HG03060 (cell line): Measurements from ENCODE around the gene RAB3IL1.

Experiments
- ATAC-seq: cut with Tn5 transposase; IDR thresholded peaks from one replicate; pipeline ENCODE4 v1.9.1; 2021; ENCODE audit warnings: low read depth, moderate number of reproducible peaks; ENCODE audit not compliant: unreplicated experiment

RAB3IL1 gene

GRCh38 chr11:61869708-61870451 is 47.5 kb downstream of the RAB3IL1 start:
- ATAC-seq: no peak

DNA sequence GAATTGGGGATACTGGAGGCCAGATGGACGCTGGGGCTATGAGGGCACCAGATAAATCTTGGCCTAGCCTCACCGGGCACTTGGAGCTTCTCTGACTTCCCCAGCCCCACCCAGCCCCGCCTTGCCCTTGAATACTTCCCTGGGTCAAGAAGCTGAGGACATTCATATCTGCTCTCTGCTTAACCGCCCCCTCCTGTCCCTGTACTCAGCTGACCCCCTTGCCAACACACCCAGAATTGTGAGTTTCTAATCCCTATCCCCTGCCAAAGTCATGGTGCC is 48.0 kb downstream of the RAB3IL1 start:
- ATAC-seq: no peak

DNA sequence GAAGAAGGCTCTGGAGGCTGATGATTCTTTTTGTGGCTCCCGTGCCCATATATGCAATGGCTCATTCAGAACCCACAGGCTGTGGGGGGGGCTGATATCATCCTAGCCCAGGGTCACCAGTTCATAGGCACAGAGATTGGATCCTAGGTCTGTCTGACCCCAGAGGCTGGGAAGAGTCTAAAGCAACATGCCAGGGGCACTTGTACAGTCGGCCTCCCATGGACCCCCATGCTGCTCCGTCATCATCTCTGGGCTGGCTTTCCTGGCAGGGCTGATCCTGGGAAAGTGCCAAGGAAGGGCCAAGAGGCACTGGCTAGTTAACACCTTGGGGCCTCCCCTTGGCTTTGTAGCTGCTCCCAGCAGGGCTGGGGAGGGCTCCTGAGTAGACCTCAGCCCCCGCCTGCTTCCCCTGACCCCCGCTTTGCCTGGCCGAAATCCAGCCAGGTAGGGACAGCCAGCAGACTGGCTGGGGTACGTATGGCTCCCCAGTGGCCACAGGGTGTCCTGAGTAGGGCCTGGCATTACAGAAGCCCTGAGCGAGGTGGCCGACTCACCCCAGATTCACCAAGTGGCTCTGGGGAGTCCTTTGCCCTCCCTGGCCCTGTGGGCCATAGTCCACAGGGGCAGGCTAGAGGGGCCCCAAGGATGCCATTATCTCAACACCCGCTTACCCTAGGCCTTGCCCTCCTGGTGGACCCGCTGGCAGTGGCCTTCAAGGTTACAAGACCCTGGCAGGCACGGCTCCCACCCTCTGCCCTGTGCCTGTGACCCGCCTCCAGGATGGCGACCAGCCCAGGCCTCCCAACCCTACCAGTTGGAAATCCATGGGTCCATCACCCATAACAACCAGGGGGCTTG is 48.6 kb downstream of the RAB3IL1 start:
- no peak for ATAC-seq

- no peak for ATAC-seq
Measured at GRCh38 chr11:61866958-61867343, 50.4 kb downstream of the RAB3IL1 start.

DNA sequence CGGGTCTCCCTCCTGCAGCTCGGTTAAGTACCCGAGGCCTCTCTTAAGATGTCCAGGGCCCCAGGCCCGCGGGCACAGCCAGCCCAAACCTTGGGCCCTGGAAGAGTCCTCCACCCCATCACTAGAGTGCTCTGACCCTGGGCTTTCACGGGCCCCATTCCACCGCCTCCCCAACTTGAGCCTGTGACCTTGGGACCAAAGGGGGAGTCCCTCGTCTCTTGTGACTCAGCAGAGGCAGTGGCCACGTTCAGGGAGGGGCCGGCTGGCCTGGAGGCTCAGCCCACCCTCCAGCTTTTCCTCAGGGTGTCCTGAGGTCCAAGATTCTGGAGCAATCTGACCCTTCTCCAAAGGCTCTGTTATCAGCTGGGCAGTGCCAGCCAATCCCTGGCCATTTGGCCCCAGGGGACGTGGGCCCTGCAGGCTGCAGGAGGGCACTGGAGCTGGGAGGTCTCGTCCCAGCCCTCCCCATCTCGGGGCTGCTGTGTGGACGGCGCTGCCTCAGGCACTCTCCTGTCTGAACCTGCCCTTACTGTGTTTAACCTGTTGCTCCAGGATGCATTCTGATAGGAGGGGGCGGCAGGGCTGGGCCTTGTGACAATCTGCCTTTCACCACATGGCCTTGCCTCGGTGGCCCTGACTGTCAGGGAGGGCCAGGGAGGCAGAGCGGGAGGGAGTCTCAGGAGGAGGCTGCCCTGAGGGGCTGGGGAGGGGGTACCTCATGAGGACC is 51.0 kb downstream of the RAB3IL1 start:
- no peak for ATAC-seq

DNA sequence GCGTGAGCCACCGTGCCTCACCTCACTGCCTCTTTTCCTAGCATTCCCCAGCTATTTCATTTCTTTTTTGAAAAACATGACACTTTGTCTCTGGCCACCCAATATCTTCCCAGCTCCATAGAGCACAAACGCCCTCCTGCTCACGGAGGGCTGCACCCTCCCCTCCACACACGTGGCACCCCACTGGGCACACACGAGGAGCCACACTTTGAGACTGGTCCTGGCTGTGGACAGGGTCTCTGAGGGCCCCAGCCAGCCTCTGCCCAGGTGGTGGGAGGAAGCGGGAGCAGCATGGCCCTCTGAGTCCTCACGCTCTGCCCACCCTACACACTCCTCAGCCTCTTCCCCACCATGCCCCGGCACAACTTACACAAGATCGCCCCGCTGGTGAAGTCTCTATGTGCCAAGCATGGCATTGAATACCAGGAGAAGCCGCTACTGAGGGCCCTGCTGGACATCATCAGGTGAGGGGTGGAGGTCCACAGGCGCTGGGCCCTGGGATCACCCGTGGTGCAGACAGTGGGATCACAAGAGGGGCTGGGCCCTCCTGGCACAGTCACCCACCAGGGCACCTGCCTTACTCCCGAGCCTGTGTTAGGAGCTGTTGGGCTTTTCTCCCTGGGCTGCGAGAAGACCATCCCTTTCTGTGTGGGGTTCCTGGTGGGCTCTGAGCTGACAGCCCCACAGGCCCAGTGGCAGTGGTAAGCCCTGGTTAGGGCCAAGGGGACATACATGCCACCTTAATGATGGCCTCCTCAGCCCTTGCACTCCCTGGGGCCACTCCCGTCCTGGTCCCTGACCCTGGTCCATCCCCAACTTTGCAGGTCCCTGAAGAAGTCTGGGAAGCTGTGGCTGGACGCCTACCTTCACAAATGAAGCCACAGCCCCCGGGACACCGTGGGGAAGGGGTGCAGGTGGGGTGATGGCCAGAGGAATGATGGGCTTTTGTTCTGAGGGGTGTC is 52.3 kb downstream of the RAB3IL1 start:
- no peak for ATAC-seq

- no peak for ATAC-seq
Measured at GRCh38 chr11:61863548-61864081, 53.8 kb downstream of the RAB3IL1 start.

DNA sequence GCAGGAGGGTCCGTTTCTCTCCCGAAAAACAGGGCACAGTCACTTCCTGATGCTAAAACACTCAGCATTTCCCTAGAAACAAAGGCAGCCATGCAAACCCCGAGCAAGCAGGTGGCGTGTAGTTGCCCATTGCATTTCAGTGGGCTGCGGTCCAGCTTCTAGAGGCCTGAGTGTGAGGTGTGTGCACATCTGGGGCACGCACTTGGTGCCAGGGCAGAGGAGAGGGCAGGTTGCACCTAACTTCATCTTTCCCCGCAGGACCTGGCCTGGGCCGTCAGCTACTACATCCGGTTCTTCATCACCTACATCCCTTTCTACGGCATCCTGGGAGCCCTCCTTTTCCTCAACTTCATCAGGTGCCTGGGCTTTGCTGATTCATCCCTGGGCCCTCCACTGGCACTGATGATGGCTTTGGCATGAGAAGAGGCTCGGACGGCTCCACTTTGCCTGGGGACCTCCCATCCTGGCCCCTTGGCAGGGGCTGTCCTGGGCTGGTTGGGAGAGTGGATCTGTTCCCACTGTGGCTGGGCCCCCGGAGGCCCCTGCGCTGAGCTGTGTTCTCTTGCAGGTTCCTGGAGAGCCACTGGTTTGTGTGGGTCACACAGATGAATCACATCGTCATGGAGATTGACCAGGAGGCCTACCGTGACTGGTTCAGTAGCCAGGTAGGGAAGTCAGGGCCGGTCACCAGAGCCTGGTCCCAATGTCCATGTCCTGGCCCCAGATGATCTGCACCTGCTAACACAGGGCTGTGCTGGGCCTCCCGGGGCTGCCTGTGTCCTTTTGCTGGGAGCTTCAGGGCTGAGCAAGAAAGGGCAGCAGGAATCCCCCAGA is 54.4 kb downstream of the RAB3IL1 start:
- ATAC-seq: no peak

DNA sequence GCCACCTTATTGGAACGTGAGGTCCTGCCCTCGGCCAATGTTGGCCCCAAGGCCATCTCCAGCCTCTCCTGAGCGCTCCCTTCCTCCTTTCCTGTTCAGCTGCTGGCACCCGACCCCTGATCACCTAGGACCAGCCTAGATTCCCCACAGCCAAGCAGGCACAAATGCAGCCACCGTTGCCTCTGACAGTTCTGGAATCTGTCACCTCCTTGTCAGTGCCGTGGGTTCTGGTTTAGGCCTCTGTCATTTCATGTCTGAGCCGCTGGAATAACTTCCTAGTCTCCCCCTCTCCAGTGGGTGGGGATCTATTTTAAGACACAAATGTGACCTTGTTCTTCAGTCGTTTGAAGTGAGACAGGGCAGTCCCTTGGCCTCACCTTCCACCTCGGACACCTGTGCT is 55.7 kb downstream of the RAB3IL1 start:
- ATAC-seq: no peak

GRCh38 chr11:61860054-61860903 is 57.1 kb downstream of the RAB3IL1 start:
- no peak for ATAC-seq

DNA sequence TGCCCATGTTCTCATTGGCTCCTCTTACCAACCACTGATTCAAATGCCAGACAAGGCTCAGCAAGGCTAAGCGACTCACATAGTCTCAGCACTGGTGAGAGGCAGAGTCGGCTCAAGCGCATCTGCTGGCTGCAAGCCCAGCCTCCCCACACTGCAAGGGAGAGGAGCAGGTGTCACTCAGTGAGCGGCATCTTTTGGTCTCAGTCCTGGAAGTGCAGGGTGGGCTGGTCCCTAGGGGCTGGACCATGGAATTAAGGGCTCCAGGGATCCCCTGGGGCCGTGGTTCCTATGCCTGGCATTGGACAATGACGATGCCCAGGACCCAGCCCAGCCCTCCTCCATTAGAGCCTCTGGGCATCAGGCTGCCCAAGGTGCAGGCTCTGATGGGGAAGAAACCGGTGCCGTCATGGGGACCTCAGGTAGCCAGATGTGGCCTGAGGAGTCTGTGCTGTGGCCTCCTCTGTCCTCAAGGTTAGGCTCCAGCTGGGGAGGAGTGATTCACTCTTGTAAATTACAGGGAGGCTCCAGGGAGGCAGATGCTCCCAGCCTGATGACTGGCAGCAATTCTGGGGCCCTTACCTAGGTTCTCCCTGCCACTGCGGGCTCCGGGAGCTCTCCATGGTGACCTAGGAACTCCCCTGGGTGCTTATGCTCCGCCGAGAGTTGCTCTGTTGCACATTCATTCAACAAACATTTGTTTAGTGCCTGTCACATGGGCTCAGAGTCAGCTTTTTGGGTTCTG is 61.3 kb downstream of the RAB3IL1 start:
- no peak for ATAC-seq

DNA sequence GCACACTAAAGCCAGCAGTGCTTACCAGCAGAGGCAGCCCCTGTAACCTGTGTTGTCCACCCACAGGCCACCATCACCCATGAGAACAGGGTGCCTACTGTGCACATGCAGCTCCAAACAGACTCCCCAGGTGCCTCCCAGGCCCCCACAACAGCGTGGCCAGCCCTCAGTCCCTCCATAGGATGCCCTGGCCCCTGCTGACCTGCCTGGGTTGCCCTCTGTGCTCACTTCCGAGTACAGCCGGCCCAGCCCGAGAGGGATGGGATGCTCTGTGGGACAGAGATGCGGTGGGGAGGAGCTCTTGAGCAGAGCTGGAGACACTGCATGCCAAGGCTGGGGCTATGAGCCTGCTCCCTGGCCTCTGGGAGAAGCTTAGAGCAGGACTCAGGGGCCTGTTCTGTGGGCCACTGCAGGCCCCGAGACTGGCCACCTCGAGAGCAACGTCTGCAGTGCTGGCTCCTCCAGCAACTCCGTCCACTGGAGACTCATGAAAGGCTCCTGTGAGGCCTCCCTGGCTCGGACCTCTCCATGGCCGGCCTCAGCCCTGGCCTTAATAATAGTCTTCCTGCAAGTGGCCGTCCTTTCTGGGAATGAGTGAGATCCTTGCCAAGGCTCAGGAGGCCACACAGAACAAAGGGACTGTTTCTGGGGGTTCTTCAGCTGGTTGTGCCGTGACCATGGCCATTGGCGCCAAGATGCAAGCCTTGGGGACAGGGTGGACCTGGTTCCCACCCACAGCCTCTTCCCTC is 62.2 kb downstream of the RAB3IL1 start:
- no peak for ATAC-seq

DNA sequence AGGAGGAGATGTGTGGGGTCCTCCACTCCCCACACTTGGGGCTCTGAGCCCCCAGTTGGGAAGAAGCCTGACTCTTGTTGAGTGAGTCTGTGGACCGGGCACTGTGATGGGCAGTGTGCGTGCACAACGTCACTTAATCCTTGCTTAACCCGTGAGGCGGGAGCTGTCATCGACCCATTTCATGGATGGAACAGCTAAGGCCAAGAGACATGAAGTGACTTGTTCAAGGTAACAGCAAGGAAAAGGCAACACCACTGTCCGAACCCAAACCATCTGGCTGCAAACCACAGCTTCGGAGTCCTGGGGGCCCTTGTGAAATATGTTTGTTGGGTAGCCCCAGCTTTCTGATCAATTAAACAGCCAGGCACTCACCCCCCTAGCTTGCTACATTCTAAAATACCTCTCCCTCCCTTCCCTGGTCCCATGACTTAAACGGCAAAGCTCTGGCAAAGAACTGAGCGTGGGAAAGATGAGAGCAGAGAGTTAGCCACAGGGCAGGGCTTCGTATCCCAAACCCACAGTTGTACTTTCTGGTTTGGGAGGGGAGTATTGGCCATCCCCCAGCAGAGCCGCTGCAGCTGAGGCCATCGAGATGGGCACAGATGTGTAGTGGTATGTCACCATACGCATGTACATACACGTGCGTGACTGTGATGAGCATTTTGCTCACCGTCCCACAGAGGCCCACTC is 63.0 kb downstream of the RAB3IL1 start:
- no peak for ATAC-seq

DNA sequence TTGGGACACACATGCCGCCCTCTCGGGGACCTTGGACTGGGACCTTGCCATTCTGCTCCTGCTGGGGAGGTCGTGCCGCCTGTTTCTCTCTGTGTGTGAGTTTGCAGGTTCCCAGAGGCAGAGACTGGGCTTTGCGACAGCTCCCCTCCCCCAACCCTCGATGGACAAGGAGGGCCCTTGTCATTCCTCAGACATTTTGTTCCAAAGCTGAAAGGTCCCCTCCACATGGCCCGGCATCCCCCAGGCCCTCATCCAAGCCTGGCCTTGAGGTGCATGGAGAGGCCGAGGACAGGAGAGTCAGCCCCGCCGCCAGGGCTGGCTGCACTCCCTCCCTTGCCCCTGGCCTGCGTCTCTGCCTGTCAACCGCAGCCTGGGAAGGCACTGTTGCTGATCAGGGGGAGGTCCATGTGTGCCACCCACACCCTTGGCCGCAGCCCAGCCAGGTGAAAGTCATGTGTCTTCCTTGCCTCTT is 63.6 kb downstream of the RAB3IL1 start:
- ATAC-seq: no peak

- no peak for ATAC-seq
Measured at GRCh38 chr11:61851900-61852295, 65.5 kb downstream of the RAB3IL1 start.
